GM18499 (cell line): ENCODE data around the gene CHIC1.
"Not testable (repeated sequence)": the region's sequence is repeated elsewhere in the genome, so short reads cannot be mapped to it uniquely, and the experiment has no call there.

Source experiments
- ATAC-seq: cut with Tn5 transposase; IDR thresholded peaks from one replicate; pipeline ENCODE4 v1.9.1; 2021; ENCODE audit warnings: moderate number of reproducible peaks; ENCODE audit not compliant: insufficient read depth, unreplicated experiment

Gene CHIC1

GRCh38 chrX:73707014-73707413, 144.0 kb downstream of the CHIC1 start:
- ATAC-seq = not testable (repeated sequence)

DNA sequence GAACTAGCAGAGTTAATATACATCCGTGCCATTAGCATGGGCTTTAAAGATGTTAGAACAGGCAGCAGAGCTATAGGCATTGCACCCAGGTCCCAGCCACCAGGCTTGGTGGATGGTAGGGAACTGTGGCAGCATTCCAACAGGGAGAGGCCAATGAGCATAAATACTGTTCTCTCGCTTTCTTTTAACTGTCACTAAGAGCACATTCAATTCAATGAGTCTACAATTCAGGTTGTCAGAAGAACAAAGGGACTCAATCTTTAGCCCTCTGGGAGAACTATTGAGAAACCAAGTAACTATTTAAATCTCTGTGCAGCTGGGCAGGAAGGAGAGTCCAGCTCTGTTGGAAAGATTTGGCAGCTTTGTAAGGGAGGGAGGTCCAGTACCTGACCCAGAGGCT, 165.6 kb downstream of the CHIC1 start:
- ATAC-seq = no peak
